DMS153 (cell line): Measurements from ENCODE around the gene MRPL17.

ENCODE experiments used
- DNase-seq: peaks from one replicate; lab custom pipeline; 2025; lab: John Stamatoyannopoulos, UW

MRPL17 gene

GRCh38 chr11:6682591-6682935 is 577 bp downstream of the MRPL17 start:
- no peak for DNase-seq

GRCh38 chr11:6681949-6682348 is 1.2 kb downstream of the MRPL17 start:
- DNase-seq = no peak

DNA sequence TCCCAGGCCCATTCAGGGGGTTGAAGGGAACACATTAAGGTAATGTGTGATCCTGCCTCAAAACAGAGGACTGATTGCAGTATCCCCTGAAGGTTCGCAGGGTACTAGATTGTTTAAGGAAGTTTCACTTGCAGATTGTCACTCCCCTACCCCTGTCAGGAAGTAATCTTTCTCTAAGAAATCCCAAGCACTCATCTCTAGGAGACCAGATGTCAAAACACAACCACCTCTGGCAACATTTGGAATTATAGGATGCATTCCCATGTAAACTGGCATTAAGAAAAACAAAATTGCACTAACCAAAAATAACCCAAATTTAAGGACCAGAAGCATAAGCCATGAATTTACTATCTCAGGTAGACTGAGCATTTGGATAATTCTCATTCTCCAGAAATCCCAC is 1.6 kb downstream of the MRPL17 start:
- DNase-seq = no peak

- no peak for DNase-seq
Observed at GRCh38 chr11:6677018-6677417, 6.1 kb downstream of the MRPL17 start.

DNA sequence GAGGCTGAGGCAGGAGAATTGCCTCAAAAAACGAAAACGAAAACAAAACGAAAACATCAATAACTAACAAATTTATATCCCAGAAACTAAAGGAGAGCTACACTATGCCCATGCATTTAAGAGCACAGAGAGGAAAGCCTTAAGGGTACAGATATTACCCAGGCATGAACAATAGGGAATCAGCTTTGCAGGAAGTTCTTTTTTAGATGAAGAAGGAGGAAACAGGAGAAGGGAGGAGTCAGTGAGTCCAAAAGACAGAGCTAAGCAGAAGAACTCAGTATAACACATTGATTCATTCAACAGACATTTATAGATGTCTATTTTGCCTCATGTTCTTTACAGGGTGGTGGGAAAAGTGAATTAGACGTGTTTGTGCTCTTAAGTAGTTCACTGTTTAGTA is 8.3 kb downstream of the MRPL17 start:
- no peak for DNase-seq

GRCh38 chr11:6674219-6674597 is 8.9 kb downstream of the MRPL17 start:
- DNase-seq = no peak

- DNase-seq = no peak
Observed at GRCh38 chr11:6673523-6674218, 9.5 kb downstream of the MRPL17 start.

DNA sequence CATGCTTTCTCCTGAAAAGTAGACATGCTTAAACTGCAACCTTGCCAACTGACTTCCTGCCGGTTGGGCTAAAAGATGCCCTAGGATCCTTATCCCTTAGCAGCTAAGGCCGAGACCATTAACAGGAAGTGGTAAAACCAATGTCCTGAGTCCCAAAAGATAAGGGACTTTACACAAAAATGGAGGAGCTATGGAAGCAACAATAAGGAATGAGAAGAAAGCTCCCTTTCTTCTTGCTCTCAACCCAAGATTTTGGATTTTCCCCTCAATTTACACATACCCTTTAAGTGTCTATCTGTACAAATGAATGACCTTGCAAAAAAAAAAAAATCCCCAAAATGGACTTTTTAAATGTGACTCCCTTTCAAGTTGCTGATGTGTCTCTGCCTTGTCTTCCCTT is 11.1 kb downstream of the MRPL17 start:
- no peak for DNase-seq

- DNase-seq = no peak
Observed at GRCh38 chr11:6670202-6670830, 12.8 kb downstream of the MRPL17 start.

GRCh38 chr11:6667733-6668374 is 15.3 kb downstream of the MRPL17 start:
- no peak for DNase-seq

DNA sequence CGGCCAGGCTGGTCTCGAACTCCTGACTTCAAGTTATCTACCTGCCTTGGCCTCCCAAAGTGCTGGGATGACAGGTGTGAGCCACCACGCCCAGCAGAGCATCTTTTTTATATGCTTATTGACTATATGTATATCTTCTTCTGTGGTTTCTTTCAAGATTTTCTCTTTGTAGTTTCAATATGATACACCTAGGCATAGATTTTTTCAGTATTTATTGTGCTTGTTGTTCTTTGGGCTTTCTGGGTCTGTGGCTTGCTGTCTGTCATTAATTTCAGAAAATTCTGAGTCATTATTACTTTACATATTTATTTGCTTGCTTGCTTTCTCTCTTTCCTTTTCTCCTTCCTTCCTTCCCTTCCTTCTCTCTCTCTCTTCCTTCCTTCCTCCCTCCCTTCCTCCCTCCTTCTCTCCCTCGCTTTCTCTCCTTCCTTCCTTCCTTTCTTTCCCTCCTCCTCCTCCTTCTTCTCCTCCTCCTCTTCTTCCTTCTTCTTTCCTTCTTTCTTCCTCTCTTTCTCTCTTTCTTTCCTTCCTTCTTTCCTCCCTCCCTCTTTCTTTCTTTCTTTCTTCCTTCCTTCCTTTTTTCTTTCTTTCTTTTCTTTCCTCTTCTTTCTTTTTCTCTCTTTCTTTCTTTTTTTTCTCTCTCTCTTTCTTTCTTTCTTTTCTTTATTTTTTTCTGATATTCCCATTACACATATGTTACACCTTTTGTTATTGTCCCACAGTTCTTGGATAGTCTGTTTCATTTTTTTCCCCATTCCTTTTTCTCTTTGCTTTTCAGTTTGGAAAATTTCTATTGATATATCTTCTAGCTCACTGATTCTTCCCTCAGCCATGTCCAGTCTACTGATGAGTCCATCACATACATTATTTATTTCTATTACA is 16.6 kb downstream of the MRPL17 start:
- no peak for DNase-seq

- DNase-seq = no peak
Observed at GRCh38 chr11:6664551-6664950, 18.6 kb downstream of the MRPL17 start.

DNA sequence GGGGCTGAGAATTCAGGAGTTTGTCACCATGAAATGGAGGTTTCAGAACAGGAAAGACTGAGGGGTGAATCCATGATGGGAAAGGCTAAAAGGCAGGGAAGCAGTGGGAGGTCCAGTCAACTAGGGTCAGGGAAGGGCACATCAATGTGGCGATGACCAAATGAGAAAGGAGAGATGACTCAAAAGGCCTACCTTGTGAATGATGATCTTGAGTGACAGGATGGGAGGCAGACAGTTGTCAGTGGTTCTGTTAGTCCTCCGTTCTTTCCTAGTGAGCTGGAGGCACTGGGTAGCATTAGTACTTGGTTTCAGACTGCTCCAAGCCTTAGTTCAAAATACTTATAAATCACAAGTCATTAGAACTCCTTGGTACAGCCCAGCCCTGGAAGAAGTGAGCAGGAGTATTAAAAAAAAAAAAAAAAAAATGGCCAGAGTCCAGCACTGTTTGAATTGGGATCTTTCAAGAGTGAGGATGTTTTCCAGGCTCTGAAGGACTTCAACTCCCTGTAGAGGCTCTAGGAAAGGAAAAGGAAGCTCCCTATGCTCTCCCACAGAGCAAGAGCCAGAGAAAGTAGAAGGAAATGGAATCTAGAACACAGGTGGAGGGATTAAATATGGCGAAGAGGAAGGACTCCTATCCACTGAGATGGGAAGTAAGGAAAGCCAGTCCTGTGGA is 19.2 kb downstream of the MRPL17 start:
- DNase-seq = no peak

GRCh38 chr11:6660712-6661111 is 22.4 kb downstream of the MRPL17 start:
- DNase-seq = no peak

GRCh38 chr11:6658647-6659046 is 24.5 kb downstream of the MRPL17 start:
- DNase-seq = no peak

DNA sequence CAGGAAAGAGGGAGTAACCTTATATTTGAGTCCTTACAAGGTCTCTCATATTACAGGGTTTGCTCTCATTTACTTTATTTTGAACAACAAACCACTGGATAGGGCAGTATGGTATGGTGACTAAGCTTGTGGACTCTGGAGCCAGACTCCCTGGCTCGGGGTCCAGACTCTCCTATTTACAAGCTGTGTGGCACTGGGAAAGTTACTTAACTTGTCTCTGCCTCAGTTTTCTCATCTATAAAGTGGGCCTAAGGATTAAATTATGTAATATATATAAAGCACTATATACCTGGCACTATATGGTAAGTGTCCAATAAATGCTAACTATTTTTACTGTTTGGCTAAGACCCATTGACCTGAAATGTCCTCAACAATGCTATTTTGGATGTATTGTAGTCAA is 25.8 kb downstream of the MRPL17 start:
- no peak for DNase-seq

DNA sequence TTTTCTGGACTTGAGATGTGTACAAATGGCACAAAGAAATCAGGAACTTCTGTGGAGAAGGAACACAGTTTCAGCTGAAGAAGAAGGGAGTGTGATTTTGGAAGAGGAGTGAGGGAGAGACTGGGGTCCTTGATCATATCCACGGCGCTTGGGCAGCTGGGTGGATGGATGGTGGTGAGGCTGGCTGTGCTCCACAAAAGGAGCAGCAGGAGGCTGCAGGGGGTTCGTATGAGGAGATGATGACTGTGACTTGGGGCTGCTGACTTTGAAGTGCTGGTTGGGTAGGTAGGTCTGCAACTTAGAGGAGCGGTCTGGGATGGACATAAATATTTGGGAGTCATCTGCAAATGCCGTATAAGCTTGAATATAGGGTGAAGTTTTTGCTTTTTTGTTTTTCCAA is 26.2 kb downstream of the MRPL17 start:
- no peak for DNase-seq

- DNase-seq = no peak
Observed at GRCh38 chr11:6656584-6656915, 26.6 kb downstream of the MRPL17 start.

DNA sequence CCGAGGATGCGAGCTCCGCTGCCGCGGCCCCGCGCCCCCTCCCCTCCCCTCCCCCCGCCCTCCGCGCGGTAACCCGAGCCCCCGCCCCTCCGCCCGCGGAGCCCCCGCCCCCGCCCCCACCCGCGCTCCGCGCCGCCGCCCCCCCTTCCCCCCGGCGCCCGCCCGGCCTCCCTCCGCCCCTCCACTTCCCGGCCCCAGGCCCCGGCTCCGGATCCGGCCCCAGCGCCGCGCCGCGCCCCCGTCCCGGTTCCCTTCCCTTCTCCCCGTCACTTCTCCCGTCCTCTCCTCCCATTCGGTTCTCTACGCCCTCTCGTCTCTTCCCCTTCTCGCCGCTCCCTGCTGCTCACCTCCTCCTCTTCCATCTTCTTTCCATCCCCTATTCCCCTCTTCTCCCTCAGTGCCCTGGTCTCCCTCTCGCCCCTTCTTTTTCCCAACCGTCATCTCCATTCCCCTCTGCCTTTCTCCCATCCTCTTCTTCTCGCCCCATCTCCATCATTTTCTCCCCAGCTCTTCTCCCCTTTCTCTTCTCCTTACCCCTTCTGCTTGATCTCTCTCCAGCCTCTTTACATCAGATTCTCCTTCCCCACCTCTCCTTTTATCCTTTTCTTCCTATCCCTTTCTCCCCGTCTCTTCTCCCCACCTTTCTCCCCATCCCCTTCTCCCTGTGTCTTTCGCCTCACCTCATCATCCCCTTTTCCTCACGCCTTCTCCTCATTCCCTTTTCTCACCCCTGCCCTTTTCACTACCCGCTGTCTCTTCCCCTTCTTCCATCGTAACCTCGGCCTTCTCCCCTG is 27.2 kb downstream of the MRPL17 start, which contains the start of gene DCHS1:
Gene DCHS1, minus strand, starts transcription at position 20 of the 794 bp plus-strand sequence. CDS start 14,196 bp downstream, outside the sequence.
- no peak for DNase-seq

GRCh38 chr11:6655020-6655789 is 27.9 kb downstream of the MRPL17 start:
- no peak for DNase-seq
